DND-41 (cell line): Measurements from ENCODE around the gene TECRL.

ENCODE experiments used
- ATAC-seq: fragments of 200-7000 bp; cut with Tn5 transposase; 3 replicates; pipeline ENCODE4 v1.9.1; 2021; ENCODE audit warnings: low read depth; ENCODE audit not compliant: insufficient read depth
- DNase-seq: peaks from one replicate; pipeline ENCODE4 v3.0.0-alpha.2; 2020
- H2AFZ ChIP-seq: 2 replicates; pipeline ENCODE4 v1.6.0; 2012; ENCODE audit warnings: low read depth, low read length
- H3K27ac ChIP-seq: 2 replicates; pipeline ENCODE4 v1.5.1; 2012; ENCODE audit warnings: low read length, inconsistent platforms
- H3K27me3 ChIP-seq: fragments of 200-600 bp; sonication (generic); 2 replicates; pipeline ENCODE4 v1.6.0; 2012; ENCODE audit warnings: low read length, mild to moderate bottlenecking, inconsistent platforms; ENCODE audit not compliant: insufficient read depth, poor library complexity
- H3K36me3 ChIP-seq: 2 replicates; pipeline ENCODE4 v1.5.1; 2012; ENCODE audit warnings: low read length, inconsistent platforms; ENCODE audit not compliant: insufficient read depth
- H3K4me1 ChIP-seq: 2 replicates; pipeline ENCODE4 v1.5.1; 2012; ENCODE audit warnings: mild to moderate bottlenecking, low read length; ENCODE audit not compliant: insufficient read depth
- H3K4me2 ChIP-seq: 2 replicates; pipeline ENCODE4 v1.6.0; 2012; ENCODE audit warnings: mild to moderate bottlenecking, moderate library complexity, low read length, inconsistent platforms; ENCODE audit not compliant: insufficient read depth
- H3K4me3 ChIP-seq, 2 experiments: fragments of 200-600 bp in 1 of 2; shearing (Covaris generic) in 1 of 2; 2 replicates each; pipeline ENCODE4 v1.5.1; 2012 to 2016; ENCODE audit warnings: inconsistent platforms in 2 of 2, low read length in 2 of 2, mild to moderate bottlenecking in 2 of 2, low read depth in 1 of 2, moderate library complexity in 1 of 2
- H3K79me2 ChIP-seq: 2 replicates; pipeline ENCODE4 v1.6.0; 2012; ENCODE audit warnings: low read length, inconsistent platforms; ENCODE audit not compliant: insufficient read depth
- H3K9ac ChIP-seq: 2 replicates; pipeline ENCODE4 v1.6.0; 2012; ENCODE audit warnings: low read depth, mild to moderate bottlenecking, inconsistent platforms, low read length, moderate library complexity
- H3K9me3 ChIP-seq: 2 replicates; pipeline ENCODE4 v1.5.1; 2012; ENCODE audit warnings: low read length, moderate library complexity, mild to moderate bottlenecking, inconsistent platforms; ENCODE audit not compliant: insufficient read depth, severe bottlenecking
- H4K20me1 ChIP-seq: 2 replicates; pipeline ENCODE4 v1.6.0; 2012; ENCODE audit warnings: low read length; ENCODE audit not compliant: insufficient read depth
- EZH2 ChIP-seq: IDR thresholded peaks from 3 replicates; pipeline ENCODE4 v1.6.1; 2012; ENCODE audit warnings: borderline replicate concordance, low read depth, mild to moderate bottlenecking, moderate library complexity, low read length, inconsistent platforms; ENCODE audit not compliant: severe bottlenecking
- TF ChIP-seq, protein P1 (sequence below): IDR thresholded peaks from 2 replicates; pipeline ENCODE4 v1.5.1; 2012; ENCODE audit warnings: borderline replicate concordance, low read length, moderate library complexity, mild to moderate bottlenecking; ENCODE audit not compliant: poor library complexity, severe bottlenecking; ENCODE audit errors: extremely low read depth

TECRL gene

DNA sequence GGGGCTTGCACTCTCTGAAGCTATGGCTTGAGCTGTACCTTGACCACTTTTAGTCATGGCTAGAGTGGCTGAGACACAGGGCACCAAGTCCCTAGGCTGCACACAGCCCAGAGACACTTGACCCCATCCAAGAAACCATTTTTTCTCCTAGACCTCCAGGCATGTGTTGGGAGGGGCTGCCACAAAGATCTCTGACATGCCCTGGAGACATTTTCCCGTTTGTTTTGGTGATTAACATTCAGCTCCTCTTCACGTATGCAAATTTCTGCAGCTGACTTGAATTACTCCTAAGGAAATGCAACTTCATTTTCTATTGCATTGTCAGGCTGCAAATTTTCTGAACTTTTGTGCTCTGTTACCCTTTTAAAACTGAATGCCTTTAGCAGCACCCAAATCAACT, 142.6 kb downstream of the TECRL start:
- no peak overlapping the region for H3K4me3 ChIP-seq
- no peaks in the 10 kb centered on the region for H4K20me1 ChIP-seq
- ATAC-seq, result no peak
- no peaks in the 10 kb centered on the region for H3K36me3 ChIP-seq
- no peaks in the 10 kb centered on the region for H3K9me3 ChIP-seq
- DNase-seq, result no peak
- H3K4me2 ChIP-seq, result no peak overlapping the region
- no peaks in the 10 kb centered on the region for H3K4me1 ChIP-seq
- no peak for TF ChIP-seq EZH2
- TF ChIP-seq, protein P1, sequence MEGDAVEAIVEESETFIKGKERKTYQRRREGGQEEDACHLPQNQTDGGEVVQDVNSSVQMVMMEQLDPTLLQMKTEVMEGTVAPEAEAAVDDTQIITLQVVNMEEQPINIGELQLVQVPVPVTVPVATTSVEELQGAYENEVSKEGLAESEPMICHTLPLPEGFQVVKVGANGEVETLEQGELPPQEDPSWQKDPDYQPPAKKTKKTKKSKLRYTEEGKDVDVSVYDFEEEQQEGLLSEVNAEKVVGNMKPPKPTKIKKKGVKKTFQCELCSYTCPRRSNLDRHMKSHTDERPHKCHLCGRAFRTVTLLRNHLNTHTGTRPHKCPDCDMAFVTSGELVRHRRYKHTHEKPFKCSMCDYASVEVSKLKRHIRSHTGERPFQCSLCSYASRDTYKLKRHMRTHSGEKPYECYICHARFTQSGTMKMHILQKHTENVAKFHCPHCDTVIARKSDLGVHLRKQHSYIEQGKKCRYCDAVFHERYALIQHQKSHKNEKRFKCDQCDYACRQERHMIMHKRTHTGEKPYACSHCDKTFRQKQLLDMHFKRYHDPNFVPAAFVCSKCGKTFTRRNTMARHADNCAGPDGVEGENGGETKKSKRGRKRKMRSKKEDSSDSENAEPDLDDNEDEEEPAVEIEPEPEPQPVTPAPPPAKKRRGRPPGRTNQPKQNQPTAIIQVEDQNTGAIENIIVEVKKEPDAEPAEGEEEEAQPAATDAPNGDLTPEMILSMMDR, result no peak
- H3K27me3 ChIP-seq, result no peaks in the 10 kb centered on the region
- no peak overlapping the region for H3K9ac ChIP-seq
- H3K79me2 ChIP-seq, result no peaks in the 10 kb centered on the region
- no peak overlapping the region for H2AFZ ChIP-seq
- no peak overlapping the region for H3K27ac ChIP-seq

DNA sequence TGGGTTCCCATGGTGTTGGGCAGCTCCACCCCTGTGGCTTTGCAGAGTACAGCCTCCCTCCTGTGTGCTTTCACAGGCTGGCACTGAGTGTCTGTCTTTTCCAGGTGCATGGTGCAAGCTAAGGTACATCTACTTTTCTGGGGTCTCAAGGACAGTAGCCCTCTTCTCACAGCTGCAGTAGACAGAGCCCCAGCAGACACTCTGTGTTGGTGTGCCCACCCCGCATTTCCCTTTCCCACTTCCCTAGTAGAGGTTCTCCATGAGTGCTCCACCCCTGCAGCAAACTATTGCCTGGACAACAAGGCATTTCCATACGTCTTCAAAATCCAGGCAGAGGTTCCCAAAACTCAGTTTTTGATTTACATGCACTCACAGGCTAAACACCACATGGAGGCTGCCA, 143.0 kb downstream of the TECRL start:
- Histone ChIP-seq H3K4me1 (no peaks in the 10 kb centered on the region), H3K27me3 (no peaks in the 10 kb centered on the region), H2AFZ (no peak overlapping the region), H3K9ac (no peak overlapping the region), H3K9me3 (no peaks in the 10 kb centered on the region), H3K27ac (no peak overlapping the region), H3K36me3 (no peaks in the 10 kb centered on the region), H3K79me2 (no peaks in the 10 kb centered on the region), H3K4me3 (no peak overlapping the region), H3K4me2 (no peak overlapping the region), H4K20me1 (no peaks in the 10 kb centered on the region)
- TF ChIP-seq, protein P1, result no peak
- TF ChIP-seq EZH2, result no peak
- DNase-seq (no peak), ATAC-seq (no peak)

DNA sequence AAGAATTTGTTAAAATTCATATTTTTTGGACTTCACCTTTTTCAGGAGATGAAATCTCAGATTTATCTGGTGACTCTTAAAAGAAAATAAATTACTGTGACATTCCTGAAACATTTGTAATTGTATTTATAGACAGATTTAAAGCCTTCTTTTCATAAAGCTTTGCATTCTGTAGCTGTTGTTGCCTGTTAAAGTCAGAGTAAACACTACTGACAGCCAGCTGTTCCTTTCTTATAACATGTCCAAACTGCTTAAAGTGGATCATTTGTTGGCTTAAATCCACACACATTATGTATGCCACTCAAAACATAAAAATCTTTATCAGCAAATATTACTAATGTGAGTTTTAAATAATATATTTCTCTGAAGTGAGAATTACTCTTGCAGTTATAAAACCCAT, 157.5 kb downstream of the TECRL start:
- Histone ChIP-seq H3K4me2 (no peak overlapping the region), H3K27ac (no peak overlapping the region), H3K27me3 (no peaks in the 10 kb centered on the region), H3K36me3 (no peaks in the 10 kb centered on the region), H4K20me1 (no peaks in the 10 kb centered on the region), H2AFZ (no peak overlapping the region), H3K79me2 (no peaks in the 10 kb centered on the region), H3K9ac (no peak overlapping the region), H3K4me1 (no peaks in the 10 kb centered on the region), H3K9me3 (no peaks in the 10 kb centered on the region), H3K4me3 (no peak overlapping the region)
- no peak for DNase-seq
- TF ChIP-seq, protein P1, result no peak
- no peak for TF ChIP-seq EZH2
- ATAC-seq, result no peak

DNA sequence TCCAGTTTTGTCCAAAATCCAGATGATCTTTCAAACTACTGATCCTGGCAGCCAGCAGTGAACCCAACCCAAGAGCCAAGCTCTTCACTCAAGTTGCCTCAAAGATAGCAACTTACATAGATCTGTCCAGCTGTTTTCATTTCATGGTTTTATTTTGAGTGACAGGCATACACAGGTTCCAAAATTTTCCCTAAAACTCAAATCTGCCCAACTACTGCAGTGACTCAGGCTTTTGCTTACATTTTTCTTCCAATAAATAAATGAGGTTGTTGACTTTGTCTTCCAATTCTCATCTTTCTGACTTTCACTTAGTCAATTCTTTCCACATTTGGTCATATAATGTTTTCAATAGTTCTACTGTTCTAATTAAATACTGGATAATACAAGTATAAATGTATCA, 158.8 kb downstream of the TECRL start:
- H3K4me3 ChIP-seq, result no peak overlapping the region
- no peak overlapping the region for H3K4me2 ChIP-seq
- no peaks in the 10 kb centered on the region for H3K79me2 ChIP-seq
- no peaks in the 10 kb centered on the region for H3K4me1 ChIP-seq
- no peak for DNase-seq
- H3K27me3 ChIP-seq, result no peaks in the 10 kb centered on the region
- no peaks in the 10 kb centered on the region for H3K36me3 ChIP-seq
- no peak for ATAC-seq
- no peak for TF ChIP-seq EZH2
- TF ChIP-seq, protein P1, result no peak
- H3K27ac ChIP-seq, result no peak overlapping the region
- H4K20me1 ChIP-seq, result no peaks in the 10 kb centered on the region
- no peaks in the 10 kb centered on the region for H3K9me3 ChIP-seq
- H3K9ac ChIP-seq, result no peak overlapping the region
- no peak overlapping the region for H2AFZ ChIP-seq
